Gastroesophageal sphincter (tissue), 3 donors: ENCODE measurements around the gene MGLL.
A peak's percentile ranks its signal among the peaks of the same experiment; 100 is the strongest.

ENCODE experiments used
- EP300 ChIP-seq: sonication (generic); formaldehyde crosslinking; IDR thresholded peaks from one replicate; pipeline ENCODE4 v1.6.1; 2017; ENCODE audit warnings: antibody characterized with exemption, mild to moderate bottlenecking
- POLR2AphosphoS5 ChIP-seq: sonication (generic); formaldehyde crosslinking; IDR thresholded peaks from one replicate; pipeline ENCODE4 v1.6.1; 2017; ENCODE audit warnings: antibody characterized with exemption
- TF ChIP-seq, protein P1 (sequence below), 4 experiments: fragments of 200-600 bp in 2 of 4; fragments of 450-650 bp in 2 of 4; sonication (generic) in 1 of 4; IDR thresholded peaks; one replicate each; pipeline ENCODE4 v1.5.1; 2017 to 2019; ENCODE audit warnings: antibody characterized with exemption in 4 of 4, mild to moderate bottlenecking in 2 of 4, moderate library complexity in 2 of 4

GRCh38 chr3:127768346-127769008, 53.8 kb downstream of the MGLL start:
- TF ChIP-seq, protein P1, sequence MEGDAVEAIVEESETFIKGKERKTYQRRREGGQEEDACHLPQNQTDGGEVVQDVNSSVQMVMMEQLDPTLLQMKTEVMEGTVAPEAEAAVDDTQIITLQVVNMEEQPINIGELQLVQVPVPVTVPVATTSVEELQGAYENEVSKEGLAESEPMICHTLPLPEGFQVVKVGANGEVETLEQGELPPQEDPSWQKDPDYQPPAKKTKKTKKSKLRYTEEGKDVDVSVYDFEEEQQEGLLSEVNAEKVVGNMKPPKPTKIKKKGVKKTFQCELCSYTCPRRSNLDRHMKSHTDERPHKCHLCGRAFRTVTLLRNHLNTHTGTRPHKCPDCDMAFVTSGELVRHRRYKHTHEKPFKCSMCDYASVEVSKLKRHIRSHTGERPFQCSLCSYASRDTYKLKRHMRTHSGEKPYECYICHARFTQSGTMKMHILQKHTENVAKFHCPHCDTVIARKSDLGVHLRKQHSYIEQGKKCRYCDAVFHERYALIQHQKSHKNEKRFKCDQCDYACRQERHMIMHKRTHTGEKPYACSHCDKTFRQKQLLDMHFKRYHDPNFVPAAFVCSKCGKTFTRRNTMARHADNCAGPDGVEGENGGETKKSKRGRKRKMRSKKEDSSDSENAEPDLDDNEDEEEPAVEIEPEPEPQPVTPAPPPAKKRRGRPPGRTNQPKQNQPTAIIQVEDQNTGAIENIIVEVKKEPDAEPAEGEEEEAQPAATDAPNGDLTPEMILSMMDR (IDR thresholded peaks at IDR 0.05): no peak
- TF ChIP-seq POLR2AphosphoS5 (peak; percentile 56), EP300 (no peak)
